ENCODE measurements around the gene TBX4.

The TBX4 gene

GRCh38 chr17:61410141-61411010, 41.8 kb upstream of the TBX4 start:
- TF ChIP-seq CTCF (IDR thresholded peaks at IDR 0.05; ENCODE audit: low read length, missing control alignments): peak; percentile 34
- no peak overlapping the region for H3K4me3 ChIP-seq (replicated peaks; ENCODE audit: low read depth, low read length)
- peak; percentile 65 for DNase-seq (ENCODE audit: low read depth)

- no peak for DNase-seq (ENCODE audit: low read depth)
- no peak overlapping the region for H3K4me3 ChIP-seq (replicated peaks; ENCODE audit: low read depth, low read length)
- no peak for TF ChIP-seq CTCF (IDR thresholded peaks at IDR 0.05; ENCODE audit: low read length, missing control alignments)
Observed at GRCh38 chr17:61411011-61411260, 41.3 kb upstream of the TBX4 start.

GRCh38 chr17:61411261-61412142, 40.7 kb upstream of the TBX4 start:
- DNase-seq (ENCODE audit: low read depth): no peak
- peak overlapping the region; percentile 57 for H3K4me3 ChIP-seq (replicated peaks; ENCODE audit: low read depth, low read length)
- TF ChIP-seq CTCF (IDR thresholded peaks at IDR 0.05; ENCODE audit: low read length, missing control alignments): peak; percentile 3

- peak; percentile 74 for DNase-seq (ENCODE audit: low read depth)
- peak overlapping the region; percentile 57 for H3K4me3 ChIP-seq (replicated peaks; ENCODE audit: low read depth, low read length)
- TF ChIP-seq CTCF (IDR thresholded peaks at IDR 0.05; ENCODE audit: low read length, missing control alignments): peak; percentile 64
Observed at GRCh38 chr17:61412143-61412859, 39.9 kb upstream of the TBX4 start.

- DNase-seq (ENCODE audit: low read depth): no peak
Observed at GRCh38 chr17:61412860-61413660, 39.2 kb upstream of the TBX4 start.

More at GRCh38 chr17:61412860-61413660, 39.2 kb upstream of the TBX4 start:
- H3K4me3 ChIP-seq (replicated peaks; ENCODE audit: low read depth, low read length): peak overlapping the region; percentile 57
- no peak for TF ChIP-seq CTCF (IDR thresholded peaks at IDR 0.05; ENCODE audit: low read length, missing control alignments)

All from fibroblast of pulmonary artery (primary cell).